Measurements from ENCODE around the gene CSMD2. TPM values are rescaled to one million over a fixed set of nuclear protein-coding genes. Genes with fewer than 3 reads are reported as not detected.

CSMD2 gene
- total RNA-seq, 1 donor from 2014 or later = 0.55 TPM

GRCh38 chr1:33768106-33768505 lies 396.9 kb downstream of the CSMD2 start:
- no peak for TF ChIP-seq CTCF (IDR thresholded peaks at IDR 0.05)
- no peaks in the 10 kb centered on the region for H3K4me1 Mint-ChIP-seq (ENCODE audit: low read depth)
- H3K27ac Mint-ChIP-seq (ENCODE audit: unreplicated experiment) = no peak overlapping the region
- no peaks in the 10 kb centered on the region for H3K36me3 Mint-ChIP-seq (ENCODE audit: low read depth)
- no peaks in the 10 kb centered on the region for H3K27me3 Mint-ChIP-seq (ENCODE audit: low read depth)
- peaks cover 3% of the 10 kb centered on the region for H3K9me3 Mint-ChIP-seq (ENCODE audit: low read depth)
- DNase-seq (ENCODE audit: low spot score) = no peak
- H3K4me3 Mint-ChIP-seq (ENCODE audit: unreplicated experiment) = no peak overlapping the region

- Mint-ChIP-seq H3K4me1 (ENCODE audit: low read depth) (no peaks in the 10 kb centered on the region), H3K9me3 (ENCODE audit: low read depth) (peaks cover 2% of the 10 kb centered on the region), H3K27me3 (ENCODE audit: low read depth) (no peaks in the 10 kb centered on the region), H3K36me3 (ENCODE audit: low read depth) (no peaks in the 10 kb centered on the region), H3K27ac (ENCODE audit: unreplicated experiment) (no peak overlapping the region), H3K4me3 (ENCODE audit: unreplicated experiment) (no peak overlapping the region)
- TF ChIP-seq CTCF (IDR thresholded peaks at IDR 0.05) = no peak
- no peak for DNase-seq (ENCODE audit: low spot score)
These were observed 400.9 kb downstream of the CSMD2 start for GRCh38 chr1:33764149-33764548.

GRCh38 chr1:33763406-33763805 lies 401.6 kb downstream of the CSMD2 start:
- no peak for DNase-seq (ENCODE audit: low spot score)
- Mint-ChIP-seq H3K27ac (ENCODE audit: unreplicated experiment) (no peak overlapping the region), H3K4me3 (ENCODE audit: unreplicated experiment) (no peak overlapping the region), H3K36me3 (ENCODE audit: low read depth) (no peaks in the 10 kb centered on the region), H3K9me3 (ENCODE audit: low read depth) (peaks cover 6% of the 10 kb centered on the region), H3K4me1 (ENCODE audit: low read depth) (no peaks in the 10 kb centered on the region), H3K27me3 (ENCODE audit: low read depth) (no peaks in the 10 kb centered on the region)
- no peak for TF ChIP-seq CTCF (IDR thresholded peaks at IDR 0.05)

- TF ChIP-seq CTCF (IDR thresholded peaks at IDR 0.05) = no peak
- no peak overlapping the region for H3K27ac Mint-ChIP-seq (ENCODE audit: unreplicated experiment)
- DNase-seq (ENCODE audit: low spot score) = no peak
- H3K27me3 Mint-ChIP-seq (ENCODE audit: low read depth) = no peaks in the 10 kb centered on the region
- no peaks in the 10 kb centered on the region for H3K4me1 Mint-ChIP-seq (ENCODE audit: low read depth)
- no peak overlapping the region for H3K4me3 Mint-ChIP-seq (ENCODE audit: unreplicated experiment)
- peaks cover 6% of the 10 kb centered on the region for H3K9me3 Mint-ChIP-seq (ENCODE audit: low read depth)
- no peaks in the 10 kb centered on the region for H3K36me3 Mint-ChIP-seq (ENCODE audit: low read depth)
These were observed 402.1 kb downstream of the CSMD2 start for GRCh38 chr1:33762962-33763361.

GRCh38 chr1:33762109-33762830 lies 402.8 kb downstream of the CSMD2 start:
- no peak for DNase-seq (ENCODE audit: low spot score)
- Mint-ChIP-seq H3K27ac (ENCODE audit: unreplicated experiment) (no peak overlapping the region), H3K4me1 (ENCODE audit: low read depth) (no peaks in the 10 kb centered on the region), H3K36me3 (ENCODE audit: low read depth) (no peaks in the 10 kb centered on the region), H3K4me3 (ENCODE audit: unreplicated experiment) (no peak overlapping the region), H3K27me3 (ENCODE audit: low read depth) (no peaks in the 10 kb centered on the region), H3K9me3 (ENCODE audit: low read depth) (peaks cover 6% of the 10 kb centered on the region)
- TF ChIP-seq CTCF (IDR thresholded peaks at IDR 0.05) = no peak
